GM18499 (cell line): ENCODE results near the gene TGFA.

Source experiments
- ATAC-seq: cut with Tn5 transposase; IDR thresholded peaks from one replicate; pipeline ENCODE4 v1.9.1; 2021; ENCODE audit warnings: moderate number of reproducible peaks; ENCODE audit not compliant: insufficient read depth, unreplicated experiment

Gene TGFA

DNA sequence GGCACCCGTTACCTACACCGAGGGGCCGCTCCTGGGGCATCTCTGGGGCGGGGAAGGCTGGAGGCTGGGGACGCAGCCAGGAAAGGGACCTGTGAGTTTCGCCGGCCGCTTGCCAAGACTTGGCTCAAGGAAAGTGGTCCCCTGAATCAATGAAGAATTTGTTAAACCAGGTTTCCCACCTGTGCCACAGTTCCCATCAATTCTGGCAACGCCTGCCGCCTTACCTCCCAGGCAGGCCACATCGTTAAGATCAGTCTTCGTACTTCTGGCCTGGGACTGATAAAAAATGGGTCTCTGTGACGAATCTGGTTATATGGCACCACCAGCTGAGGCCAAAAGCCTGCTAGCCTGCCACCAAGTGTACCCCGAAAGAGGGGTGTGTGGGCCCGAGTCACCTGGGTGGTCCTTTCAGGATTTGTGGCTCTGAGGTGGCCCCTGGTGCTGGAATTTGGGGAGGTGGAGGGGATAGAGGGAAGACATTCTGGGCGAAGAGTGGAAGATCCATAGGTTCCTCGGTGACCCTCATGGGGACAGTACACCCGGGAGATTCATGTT, 789 bp upstream of the TGFA start:
- ATAC-seq = no peak

- no peak for ATAC-seq
These were observed 367 bp downstream of the TGFA start for GRCh38 chr2:70553334-70553583.

DNA sequence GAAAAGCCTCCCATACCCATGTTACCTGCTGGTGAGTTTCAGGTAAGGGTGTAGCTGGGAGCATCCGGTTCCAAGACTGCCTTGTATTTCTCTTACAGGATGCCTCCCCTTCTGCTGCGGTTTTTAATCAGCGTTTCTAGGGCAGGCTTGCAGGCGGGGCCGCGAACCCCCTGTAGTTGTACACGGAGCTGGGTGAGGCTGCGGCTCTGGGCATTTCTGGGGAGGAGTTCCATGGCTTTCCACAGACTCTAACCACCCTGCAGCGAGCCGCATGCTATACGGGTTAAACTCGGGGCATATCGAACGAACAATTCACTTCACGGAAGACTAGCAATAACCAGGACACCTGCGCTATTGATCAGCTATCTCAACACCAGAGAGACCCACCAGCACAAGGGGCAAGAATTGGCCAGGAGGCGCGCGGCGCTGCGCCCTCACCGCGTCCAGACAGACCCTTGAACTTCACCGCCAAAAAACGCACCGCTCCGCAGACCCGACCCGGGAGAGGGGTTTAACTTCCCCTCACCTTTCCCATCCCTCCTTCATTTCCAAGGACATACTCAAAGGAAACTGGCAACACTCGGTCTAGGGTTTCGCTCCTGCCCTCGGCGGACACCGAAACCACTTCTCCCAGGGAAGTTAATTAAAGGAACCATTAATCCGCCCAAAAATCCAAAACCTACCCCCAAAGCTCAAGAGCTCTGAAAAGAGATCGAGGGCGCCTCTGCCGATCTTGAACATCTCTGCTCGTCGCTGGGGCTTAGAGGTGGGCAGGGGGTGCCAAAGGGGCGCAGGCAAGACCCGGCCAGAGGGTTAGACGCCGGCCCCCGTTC, 909 bp downstream of the TGFA start:
- no peak for ATAC-seq

DNA sequence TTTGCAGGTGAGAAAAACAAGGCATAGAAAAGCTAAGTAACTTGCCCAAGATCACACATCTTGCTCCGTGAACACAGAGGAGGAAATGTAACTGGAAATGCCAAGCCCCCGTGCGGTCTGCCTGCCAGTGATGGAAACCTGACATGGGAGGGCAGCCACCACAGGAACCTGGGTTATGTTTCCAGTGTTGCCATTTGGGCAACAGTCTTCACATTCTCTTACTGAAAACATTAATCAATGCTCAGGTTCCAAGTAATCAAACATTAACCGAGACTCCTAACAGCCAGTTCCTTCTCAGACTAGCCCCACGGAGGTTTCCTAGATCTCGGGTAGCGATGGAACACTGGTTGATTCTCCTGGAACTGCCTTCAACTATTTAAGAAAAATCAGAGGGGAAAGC, 2.5 kb downstream of the TGFA start:
- ATAC-seq = no peak

DNA sequence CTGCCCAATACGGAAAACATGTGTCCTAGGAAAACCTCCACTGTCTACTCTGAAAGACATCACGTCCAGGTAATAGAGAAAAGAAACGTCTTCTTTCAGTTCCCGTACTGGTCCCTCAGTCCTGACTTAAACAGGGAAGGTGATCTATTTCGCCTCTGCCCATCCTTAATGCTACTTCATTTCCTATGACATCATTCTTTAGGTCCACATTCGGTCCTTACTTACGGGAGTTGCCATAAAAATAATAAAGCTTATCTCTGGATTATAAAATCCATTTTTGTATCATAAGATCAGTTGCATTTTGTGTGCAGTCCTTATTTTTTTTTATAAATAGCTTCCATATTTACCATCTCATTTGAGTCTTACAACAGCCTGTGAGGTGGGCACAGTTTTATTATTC, 3.7 kb downstream of the TGFA start:
- ATAC-seq = no peak

GRCh38 chr2:70549064-70549710, 4.4 kb downstream of the TGFA start:
- no peak for ATAC-seq

- no peak for ATAC-seq
These were observed 5.4 kb downstream of the TGFA start for GRCh38 chr2:70548233-70548632.

DNA sequence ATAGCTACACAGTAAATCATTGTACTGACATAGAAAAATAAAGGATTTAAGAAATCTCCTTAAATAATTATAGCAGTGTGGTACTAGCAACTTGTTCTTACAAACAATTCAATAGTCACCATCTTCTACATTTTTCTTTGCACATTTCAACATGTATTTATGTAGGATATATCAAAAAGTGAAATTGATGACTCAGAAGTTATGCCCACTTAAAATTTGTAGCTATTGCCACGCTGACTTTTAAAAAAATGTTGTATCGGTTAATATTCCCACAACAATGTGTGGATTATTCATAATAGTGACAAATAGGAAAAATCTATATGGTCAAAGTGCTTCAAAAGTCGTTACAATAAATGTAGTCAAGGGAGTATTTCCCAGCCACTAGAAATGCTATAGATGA, 6.7 kb downstream of the TGFA start:
- no peak for ATAC-seq

DNA sequence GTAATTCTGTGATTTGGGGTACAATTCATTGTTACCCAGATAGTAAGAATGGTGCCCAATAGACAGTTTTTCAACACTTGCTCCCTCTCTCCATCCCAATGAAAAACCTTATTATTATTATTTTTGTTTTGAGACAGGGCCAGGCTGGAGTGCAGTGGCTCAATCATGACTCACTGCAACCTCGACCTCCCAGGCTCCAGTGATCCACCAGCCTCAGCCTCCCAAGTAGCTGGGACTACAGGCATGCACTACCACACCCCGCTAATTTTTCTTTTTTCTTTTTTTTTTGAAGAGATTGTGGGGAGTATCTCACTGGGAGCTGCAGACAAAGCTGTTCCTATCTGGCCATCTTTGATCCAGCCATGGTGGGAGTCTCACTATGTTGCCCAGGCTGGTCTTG, 7.2 kb downstream of the TGFA start:
- no peak for ATAC-seq

DNA sequence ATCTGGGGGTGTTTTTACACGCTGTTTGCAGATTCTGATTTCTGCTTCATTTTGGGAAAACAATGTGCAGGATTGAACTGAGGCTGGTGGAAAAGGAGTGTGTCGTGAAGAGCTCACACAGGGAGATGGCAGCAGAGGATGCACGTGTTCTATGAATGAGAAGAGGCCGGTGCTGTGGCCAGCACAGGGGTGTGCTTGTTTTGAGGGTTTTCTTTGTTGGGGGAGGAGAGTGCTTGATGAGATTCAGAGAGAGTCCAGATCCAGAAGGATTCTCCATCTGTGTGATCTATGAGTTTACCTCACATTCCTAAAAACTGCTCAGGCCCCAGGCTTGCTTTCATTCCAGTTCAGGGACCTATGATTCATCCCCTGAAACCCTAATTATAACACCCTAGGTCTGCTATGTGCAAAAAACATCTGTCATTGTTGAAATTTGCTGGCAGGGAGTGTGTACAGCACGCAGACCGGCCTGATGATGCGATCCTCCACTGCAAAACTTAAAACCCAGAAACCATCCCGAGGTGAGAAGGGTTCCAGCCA, 12.1 kb downstream of the TGFA start:
- no peak for ATAC-seq

DNA sequence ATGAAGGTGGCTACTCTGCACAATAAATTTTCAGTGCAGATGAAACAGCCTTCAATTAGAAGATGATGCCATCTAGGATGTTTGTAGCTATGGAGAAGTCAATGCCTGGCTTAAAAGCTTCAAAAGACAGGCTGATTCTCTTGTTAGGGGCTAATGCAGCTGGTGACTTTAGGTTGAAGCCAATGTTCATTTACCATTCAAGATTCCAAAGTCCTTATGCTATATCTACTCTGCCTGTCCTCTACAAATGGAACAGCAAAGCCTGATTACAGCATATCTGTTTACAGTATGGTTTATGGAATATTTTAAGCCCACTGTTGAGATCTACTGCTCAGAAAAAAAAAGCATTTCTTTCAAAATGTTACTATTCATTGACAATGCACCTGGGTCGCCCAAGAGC, 15.8 kb downstream of the TGFA start:
- no peak for ATAC-seq

- no peak for ATAC-seq
These were observed 17.0 kb downstream of the TGFA start for GRCh38 chr2:70536517-70537055.

- ATAC-seq = no peak
These were observed 18.1 kb downstream of the TGFA start for GRCh38 chr2:70535573-70535972.

DNA sequence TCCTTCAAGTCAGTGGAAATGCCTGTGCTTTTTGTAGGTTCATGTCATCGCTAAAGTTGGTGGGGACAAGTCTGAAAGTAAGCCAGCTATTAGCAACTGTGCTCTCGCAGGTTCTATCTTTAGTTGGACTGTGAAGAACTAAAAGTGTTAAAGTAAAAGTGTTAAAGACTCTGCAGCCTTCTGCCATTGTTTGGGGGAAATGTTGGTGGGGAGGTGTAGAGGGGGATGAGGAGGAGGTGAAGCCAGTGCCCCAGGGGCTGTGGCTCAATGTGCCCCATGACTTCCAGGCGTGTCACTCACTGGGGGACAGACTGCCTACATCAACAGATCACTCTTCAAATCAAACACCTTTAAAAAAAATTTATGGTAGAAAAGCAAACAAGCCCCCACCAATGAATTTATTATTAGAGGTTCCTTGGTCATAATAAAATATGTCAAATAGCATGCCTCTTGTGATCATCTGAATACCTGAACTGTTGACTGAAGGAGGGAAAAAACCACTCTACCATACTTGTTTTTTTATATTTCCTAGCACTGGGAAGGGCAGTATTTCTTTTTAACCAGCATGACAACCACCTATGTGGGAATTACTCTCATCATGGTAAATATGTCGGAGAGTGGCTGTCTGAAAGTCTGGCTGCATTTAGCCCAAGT, 19.3 kb downstream of the TGFA start:
- ATAC-seq = no peak

GRCh38 chr2:70532244-70532935, 21.2 kb downstream of the TGFA start:
- no peak for ATAC-seq

GRCh38 chr2:70531419-70532086, 22.1 kb downstream of the TGFA start:
- ATAC-seq = no peak

DNA sequence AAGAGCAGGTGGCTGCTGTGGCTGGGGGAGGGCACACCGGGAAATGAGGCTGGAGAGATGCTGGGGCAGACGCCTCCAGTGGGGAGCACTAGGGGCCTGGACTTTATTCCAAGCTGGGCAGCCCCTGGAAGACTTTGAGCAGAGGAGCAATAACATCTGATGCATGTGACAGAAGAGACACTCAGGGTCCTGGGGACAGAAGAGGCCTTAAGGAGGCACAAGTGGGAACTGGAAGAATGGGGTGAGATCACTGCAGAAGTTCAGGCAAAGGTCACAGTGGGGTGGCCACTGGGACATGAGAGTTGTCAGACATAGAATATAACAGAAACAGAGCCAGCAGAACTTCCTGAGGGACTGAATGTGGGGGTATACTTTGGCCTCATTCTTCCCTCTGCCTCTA, 24.0 kb downstream of the TGFA start:
- no peak for ATAC-seq

GRCh38 chr2:70528929-70529328, 24.7 kb downstream of the TGFA start:
- no peak for ATAC-seq

DNA sequence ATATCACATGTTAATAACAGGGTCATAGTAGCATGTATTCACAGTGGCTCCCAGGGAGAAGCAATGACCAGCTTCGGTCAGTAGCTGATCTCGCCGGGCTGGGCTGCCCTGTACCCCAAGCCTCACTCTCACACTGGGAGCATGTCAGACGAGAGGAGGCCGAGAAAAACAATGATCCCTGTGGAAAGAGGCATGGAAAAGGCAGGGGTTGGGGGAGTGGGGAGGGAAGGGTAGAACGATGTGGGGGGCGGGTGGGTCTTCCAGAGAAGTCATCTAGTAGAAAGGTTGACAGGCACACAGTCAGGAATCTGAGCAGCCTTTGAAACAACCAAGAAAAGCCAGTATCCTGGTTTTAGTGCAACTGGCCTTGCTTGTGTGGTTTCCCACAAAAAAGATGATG, 25.4 kb downstream of the TGFA start:
- ATAC-seq = no peak
